GM12878 (cell line): ENCODE data around the gene TK2. TPM values are rescaled to one million over a fixed set of nuclear protein-coding genes. Genes with fewer than 3 reads are reported as not detected.

Experiments used
- ATAC-seq: fragments of 200-7000 bp; cut with Tn5 transposase; 3 replicates; pipeline ENCODE4 v1.9.1; 2020; ENCODE audit warnings: mild to moderate bottlenecking, moderate library complexity
- BruUV-seq: library from RNA; stranded (reverse); fragments of 400-500 nt; replicated peaks from 2 replicates; lab custom pipeline; 2021; lab: Mats Ljungman, UMichigan
- CTCF ChIA-PET: fragments of 300-600 bp; sonication (Branson Sonifier 250); formaldehyde crosslinking; extraction: SDS; loops from one replicate; lab custom pipeline; 2021; ENCODE audit warnings: inconsistent platforms; lab: Yijun Ruan, JAX
- POLR2A ChIA-PET: fragments of 350-600 bp; formaldehyde crosslinking; extraction: SDS; loops from one replicate; lab custom pipeline; 2021; ENCODE audit warnings: inconsistent platforms; lab: Charles Lee
- RAD21 ChIA-PET: fragments of 300-600 bp; sonication (Branson Sonifier 250); formaldehyde crosslinking; loops from one replicate; lab custom pipeline; 2023; ENCODE audit warnings: antibody characterized with exemption; ENCODE audit not compliant: unreplicated experiment; lab: Charles Lee
- SMC1A ChIA-PET: fragments of 300-600 bp; sonication (Branson Sonifier 250); formaldehyde crosslinking; loops from one replicate; lab custom pipeline; 2023; ENCODE audit not compliant: unreplicated experiment, uncharacterized antibody; lab: Charles Lee
- DNase-seq: peaks from one replicate; pipeline ENCODE4 v3.0.0-alpha.2; 2011; ENCODE audit warnings: low read depth, low spot score
- FAIRE-seq: peaks from 3 replicates; lab custom pipeline; 2011; peaks lifted over from hg19 to GRCh38; lab: Jason Lieb, UNC
- H2AFZ ChIP-seq: 2 replicates; pipeline ENCODE4 v1.6.0; 2011; ENCODE audit warnings: low read depth, low read length, control low read depth; ENCODE audit not compliant: control insufficient read depth
- H3K27ac ChIP-seq: 2 replicates; pipeline ENCODE4 v1.5.1; 2011; ENCODE audit warnings: control low read depth; ENCODE audit not compliant: control insufficient read depth, insufficient read depth
- H3K27me3 ChIP-seq, 2 experiments: replicated peaks in 1 of 2; 2 replicates each; pipeline versions ENCODE4 v1.6.0 to v1.6.1; 2011; ENCODE audit warnings: low read length in 1 of 2; ENCODE audit not compliant: control insufficient read depth in 2 of 2, insufficient read depth in 2 of 2
- H3K36me3 ChIP-seq, 2 experiments: 2 replicates each; pipeline ENCODE4 v1.5.1; 2011; ENCODE audit warnings: low read length in 1 of 2; ENCODE audit not compliant: control insufficient read depth in 2 of 2, insufficient read depth in 2 of 2
- H3K4me1 ChIP-seq: 2 replicates; pipeline ENCODE4 v1.6.1; 2011; ENCODE audit warnings: mild to moderate bottlenecking, low read length, moderate library complexity, mixed read lengths; ENCODE audit not compliant: control insufficient read depth, insufficient read depth
- H3K4me2 ChIP-seq: 2 replicates; pipeline ENCODE4 v1.6.0; 2011; ENCODE audit warnings: control low read depth; ENCODE audit not compliant: control insufficient read depth, insufficient read depth
- H3K4me3 ChIP-seq: fragments of 200-600 bp; sonication (generic); 2 replicates; pipeline ENCODE4 v1.5.1; 2016
- H3K79me2 ChIP-seq: 2 replicates; pipeline ENCODE4 v1.6.0; 2011; ENCODE audit warnings: low read length; ENCODE audit not compliant: control insufficient read depth, insufficient read depth
- H3K9ac ChIP-seq: 2 replicates; pipeline ENCODE4 v1.8.0; 2011; ENCODE audit warnings: low read length, control low read depth, mixed read lengths; ENCODE audit not compliant: control insufficient read depth, insufficient read depth
- H3K9me3 ChIP-seq: replicated peaks from 3 replicates; pipeline ENCODE4 v1.5.1; 2011; ENCODE audit warnings: mild to moderate bottlenecking, low read length; ENCODE audit not compliant: control insufficient read depth, insufficient read depth
- H4K20me1 ChIP-seq: 2 replicates; pipeline ENCODE4 v1.6.0; 2011; ENCODE audit not compliant: control insufficient read depth, insufficient read depth
- HSF1 ChIP-seq: fragments of 150-350 bp; IDR thresholded peaks from 2 replicates; pipeline ENCODE4 v1.6.1; 2014; ENCODE audit warnings: mild to moderate bottlenecking, low read depth, low read length
- WGBS: methylation state at CpG from one replicate; pipeline ENCODE4 v1.1.6; 2016; ENCODE audit warnings: low lambda C conversion rate; ENCODE audit not compliant: insufficient replicate concordance, insufficient coverage; ENCODE audit errors: missing lambda C conversion rate; 5-methylcytosine and 5-hydroxymethylcytosine counted together
- in situ Hi-C: fragments of 300-500 bp; cut with MboI; formaldehyde crosslinking; loops from 9 replicates; pipeline ENCODE4 v1.14.3; 2018; ENCODE audit warnings: mixed read lengths
- intact Hi-C: fragments of 100-400 bp; cut with micrococcal nuclease; formaldehyde crosslinking; loops from one replicate; pipeline ENCODE4 v1.14.2; 2022; ENCODE audit not compliant: unreplicated experiment
- polyA plus RNA-seq, 11 experiments: library from polyadenylated mRNA; depleted of rRNA in 4 of 11; unstranded in 6 of 11; stranded (reverse) in 5 of 11; fragments of >200 nt; fragmentation: Nextera tagmentation in 4 of 11; fragmentation: Illumina TruSeq in 1 of 11; extraction: Ambion mirVana in 4 of 11; extraction: Trizol in 1 of 11; gene quantifications; 1 replicate in 1 of 11; 2 replicates in 10 of 11; pipeline versions ENCODE4 v1.2.1 to v1.2.3, GENCODE V29; 2011 to 2016; ENCODE audit warnings: inconsistent platforms in 2 of 11, missing spikeins in 2 of 11, low read depth in 1 of 11
- total RNA-seq, 4 experiments: library from RNA; depleted of rRNA in 3 of 4; stranded (reverse); fragments of >200 nt in 3 of 4; fragmentation: Illumina TruSeq in 1 of 4; extraction: Trizol in 1 of 4; gene quantifications; 2 replicates each; pipeline versions ENCODE4 v1.2.1 to v1.2.3, GENCODE V29; 2013 to 2021

TK2 gene
- total and polyA plus RNA-seq, 10 of the 15 experiments (the other 5 are each of a cell fraction or from before 2014, with no cell fraction given): 1.3 to 12.4 (median 3.0) TPM

GRCh38 chr16:66553223-66553622, 3.3 kb upstream of the TK2 start:
- H3K79me2 ChIP-seq: peaks cover 4% of the 10 kb centered on the region; the same call in 1 of the 2 replicates
- no peak for ATAC-seq
- H3K27ac ChIP-seq: no peak overlapping the region
- peak overlapping the region; percentile 86 for H3K4me2 ChIP-seq
- peak overlapping the region; percentile 63; the same call in 1 of the 2 replicates for H3K9ac ChIP-seq
- RAD21 ChIA-PET: interaction anchor here (1.4 to 2.9 kb wide), 3 partner anchors 9 to 145 kb away, joined by 3 to 10 read pairs (median 3); no protein-coding TSS in a partner anchor
- FAIRE-seq: no peak
- TF ChIP-seq HSF1: no peak
- TF ChIP-seq, all 136 proteins: peak for 0
- H3K4me3 ChIP-seq: peak overlapping the region; percentile 61; the same call in 1 of the 2 replicates
- H3K27me3 ChIP-seq: no peaks in the 10 kb centered on the region
- H2AFZ ChIP-seq: no peak overlapping the region
- POLR2A ChIA-PET: interaction anchor here (1.2 to 4.9 kb wide), 3 partner anchors 10 to 31 kb away, joined by 5 to 24 read pairs (median 21); no protein-coding TSS in a partner anchor
- CTCF ChIA-PET: interaction anchor here (0.6 to 4.9 kb wide), 9 partner anchors 10 to 73 kb away, joined by 3 to 35 read pairs (median 4); no protein-coding TSS in a partner anchor
- no peak for DNase-seq
- H4K20me1 ChIP-seq: no peaks in the 10 kb centered on the region; the same call in 1 of the 2 replicates
- H3K36me3 ChIP-seq: no peaks in the 10 kb centered on the region; a peak in 1 of 4 replicates
- BruUV-seq: no TSS peak
- no peaks in the 10 kb centered on the region; the same call in 1 of the 3 replicates for H3K9me3 ChIP-seq
- intact Hi-C loops (loop anchor here (5.0 kb wide), 1 partner anchor 54 kb away; no protein-coding TSS in a partner anchor), in situ Hi-C loops (no loop called here)
- SMC1A ChIA-PET: interaction anchor here (1.1 to 9.9 kb wide), 12 partner anchors 9 to 77 kb away, joined by 4 to 86 read pairs (median 6); partner anchors contain the start of genes CMTM2 and CMTM3
- 1% methylated on average over 8 of the region's 8 CpGs for WGBS
- peaks cover 23% of the 10 kb centered on the region for H3K4me1 ChIP-seq
